A673 (cell line): Measurements from ENCODE around the gene CFAP73.

ENCODE experiments used
- EZH2 ChIP-seq: fragments of 200-600 bp; sonication (generic); IDR thresholded peaks from 2 replicates; pipeline ENCODE4 v1.6.1; 2017; ENCODE audit warnings: borderline replicate concordance, low read depth, mild to moderate bottlenecking, mixed read lengths, antibody characterized with exemption, low read length; ENCODE audit not compliant: poor library complexity, severe bottlenecking
- TF ChIP-seq, protein P1 (sequence below): fragments of 300-800, 200-600 bp; sonication (generic); conservative IDR thresholded peaks from 2 replicates; pipeline ENCODE4 v1.5.1; 2017; ENCODE audit warnings: low read depth, mild to moderate bottlenecking, antibody characterized with exemption, low read length, moderate library complexity, mixed read lengths

DNA sequence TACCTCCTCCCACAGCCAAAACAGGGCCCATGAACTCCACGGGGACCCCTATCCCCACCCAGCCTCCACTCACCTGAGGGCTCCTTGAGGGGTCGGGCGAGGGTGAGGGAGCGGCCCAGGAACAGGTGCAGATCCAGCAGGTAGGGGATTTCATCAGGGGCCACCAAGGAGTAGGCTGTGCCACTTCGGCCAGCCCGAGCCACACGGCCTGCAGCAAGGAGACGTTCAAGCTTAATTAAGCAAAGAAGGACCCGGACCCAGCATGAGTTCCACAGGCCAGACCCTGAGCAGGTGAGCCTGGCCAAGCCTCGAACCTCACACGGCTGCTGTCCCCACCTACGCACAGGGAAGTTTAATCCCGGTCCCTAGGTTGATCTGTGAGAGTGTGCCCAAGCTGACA is 20.2 kb downstream of the CFAP73 start:
- TF ChIP-seq, protein P1, sequence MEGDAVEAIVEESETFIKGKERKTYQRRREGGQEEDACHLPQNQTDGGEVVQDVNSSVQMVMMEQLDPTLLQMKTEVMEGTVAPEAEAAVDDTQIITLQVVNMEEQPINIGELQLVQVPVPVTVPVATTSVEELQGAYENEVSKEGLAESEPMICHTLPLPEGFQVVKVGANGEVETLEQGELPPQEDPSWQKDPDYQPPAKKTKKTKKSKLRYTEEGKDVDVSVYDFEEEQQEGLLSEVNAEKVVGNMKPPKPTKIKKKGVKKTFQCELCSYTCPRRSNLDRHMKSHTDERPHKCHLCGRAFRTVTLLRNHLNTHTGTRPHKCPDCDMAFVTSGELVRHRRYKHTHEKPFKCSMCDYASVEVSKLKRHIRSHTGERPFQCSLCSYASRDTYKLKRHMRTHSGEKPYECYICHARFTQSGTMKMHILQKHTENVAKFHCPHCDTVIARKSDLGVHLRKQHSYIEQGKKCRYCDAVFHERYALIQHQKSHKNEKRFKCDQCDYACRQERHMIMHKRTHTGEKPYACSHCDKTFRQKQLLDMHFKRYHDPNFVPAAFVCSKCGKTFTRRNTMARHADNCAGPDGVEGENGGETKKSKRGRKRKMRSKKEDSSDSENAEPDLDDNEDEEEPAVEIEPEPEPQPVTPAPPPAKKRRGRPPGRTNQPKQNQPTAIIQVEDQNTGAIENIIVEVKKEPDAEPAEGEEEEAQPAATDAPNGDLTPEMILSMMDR: no peak
- no peak for TF ChIP-seq EZH2
